Measurements from ENCODE around the gene TPCN2.

DNA sequence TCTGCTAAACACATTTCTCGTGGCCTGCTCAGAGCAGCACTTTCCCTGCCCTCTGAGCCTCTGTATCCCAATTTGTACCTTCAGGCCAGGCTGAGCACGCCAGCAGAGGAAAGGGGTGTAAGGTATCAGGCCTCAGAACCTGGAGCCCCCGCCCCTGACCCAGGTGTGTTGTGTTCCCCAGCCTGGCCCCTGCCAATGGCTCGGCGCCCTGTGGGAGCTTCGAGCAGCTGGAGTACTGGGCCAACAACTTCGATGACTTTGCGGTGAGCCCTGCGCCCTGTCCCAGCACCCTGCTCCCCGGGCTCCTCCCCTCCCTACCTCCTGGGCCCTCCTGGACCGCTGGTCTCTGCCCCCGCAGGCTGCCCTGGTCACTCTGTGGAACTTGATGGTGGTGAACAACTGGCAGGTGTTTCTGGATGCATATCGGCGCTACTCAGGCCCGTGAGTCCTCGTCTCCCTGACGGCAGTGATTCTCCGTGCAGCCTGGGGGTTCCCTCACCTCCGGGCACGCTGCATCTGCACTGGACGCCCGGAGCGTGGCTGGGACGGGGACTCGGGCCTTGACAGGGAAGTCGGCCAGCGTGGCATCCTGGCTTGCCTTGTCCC lies 36.9 kb downstream of the TPCN2 start:
- no peak for TF ChIP-seq POLR2A (IDR thresholded peaks at IDR 0.05; ENCODE audit: low read depth)
- no peak for TF ChIP-seq CTCF (IDR thresholded peaks at IDR 0.05)
- TF ChIP-seq POLR2AphosphoS5 (IDR thresholded peaks at IDR 0.05) = no peak
- TF ChIP-seq EP300 (IDR thresholded peaks at IDR 0.05) = no peak

Data from esophagus muscularis mucosa (tissue), 4 donors.